22Rv1 (cell line): Measurements from ENCODE around the gene CAMP.

ENCODE experiments used
- CTCF ChIP-seq: fragments of 450-650 bp; IDR thresholded peaks from 2 replicates; pipeline ENCODE4 v1.5.1; 2017; ENCODE audit warnings: mild to moderate bottlenecking
- ZFX ChIP-seq: fragments of 450-650 bp; IDR thresholded peaks from 2 replicates; pipeline ENCODE4 v1.6.1; 2017; ENCODE audit warnings: antibody characterized with exemption, borderline replicate concordance

GRCh38 chr3:48215466-48215865 is 7.8 kb upstream of the CAMP start:
- TF ChIP-seq CTCF (no peak), ZFX (no peak)
